DMS153 treated with DMSO at 0.1 percent for 48 hours (cell line): ENCODE results near the gene AKR1E2.

ENCODE experiments used
- DNase-seq: peaks from one replicate; lab custom pipeline; 2025; ENCODE audit not compliant: unreplicated experiment; lab: John Stamatoyannopoulos, UW

The AKR1E2 gene

GRCh38 chr10:4825868-4826791 lies at the start of gene AKR1E2:
Gene AKR1E2 (plus strand): TSS chr10:4826207. CDS start chr10:4826325, 118 bp downstream.
- DNase-seq, result no peak

DNA sequence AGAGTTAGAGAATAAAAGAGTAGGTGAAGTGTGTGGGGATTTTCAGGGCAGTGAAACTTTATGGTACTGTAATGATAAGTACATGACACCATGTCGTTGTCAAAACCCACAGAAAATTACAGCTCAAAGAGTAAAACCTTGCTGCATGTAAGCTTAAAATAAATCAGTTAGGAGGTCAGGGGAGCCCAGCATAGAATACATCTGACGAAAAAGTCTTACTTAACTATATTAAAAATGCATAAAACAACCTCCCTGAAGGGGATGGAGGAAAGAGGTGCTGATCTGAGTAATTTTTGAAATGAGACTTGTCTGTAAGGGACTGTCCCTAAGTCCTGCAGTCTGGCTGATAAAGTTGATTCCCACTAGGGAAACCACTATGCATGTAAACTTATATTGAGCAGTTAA lies 49.8 kb upstream of the AKR1E2 start:
- DNase-seq, result no peak

- DNase-seq, result no peak
Measured at GRCh38 chr10:4778761-4779160, 47.2 kb upstream of the AKR1E2 start.

GRCh38 chr10:4780091-4780490 lies 45.9 kb upstream of the AKR1E2 start:
- no peak for DNase-seq

GRCh38 chr10:4780782-4781181 lies 45.2 kb upstream of the AKR1E2 start:
- DNase-seq, result no peak

GRCh38 chr10:4781955-4782354 lies 44.1 kb upstream of the AKR1E2 start:
- DNase-seq, result no peak

DNA sequence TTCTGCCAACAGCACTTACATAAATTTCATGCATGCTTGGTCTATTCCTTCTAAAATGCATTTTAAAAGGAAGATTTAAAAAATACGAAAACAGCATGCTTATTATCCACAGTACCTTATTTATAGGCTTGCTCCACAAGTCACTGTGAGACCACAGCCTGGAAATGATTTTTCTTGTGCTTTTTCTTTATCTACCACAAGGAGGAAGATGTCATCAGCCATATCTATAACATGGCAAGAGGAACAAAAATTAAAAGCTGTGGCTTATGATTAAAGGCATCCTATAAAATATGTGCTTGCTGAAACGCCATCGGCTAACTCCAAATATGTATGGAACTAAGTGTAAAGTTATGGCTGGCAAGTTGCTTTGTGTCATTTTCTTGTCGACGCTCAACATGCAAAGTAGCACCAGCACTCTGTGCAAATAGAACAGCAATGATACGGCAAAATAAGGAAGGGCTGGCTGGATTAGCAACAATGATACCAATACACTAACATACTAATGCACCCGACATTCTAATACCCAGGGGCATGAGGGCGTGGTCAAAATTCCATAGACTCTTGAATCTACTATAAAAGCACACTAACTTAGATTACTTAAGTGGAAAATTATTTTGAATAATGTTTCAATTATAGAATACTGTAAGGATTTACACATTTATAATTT lies 41.2 kb upstream of the AKR1E2 start:
- no peak for DNase-seq

GRCh38 chr10:4786043-4786839 lies 39.8 kb upstream of the AKR1E2 start:
- no peak for DNase-seq

DNA sequence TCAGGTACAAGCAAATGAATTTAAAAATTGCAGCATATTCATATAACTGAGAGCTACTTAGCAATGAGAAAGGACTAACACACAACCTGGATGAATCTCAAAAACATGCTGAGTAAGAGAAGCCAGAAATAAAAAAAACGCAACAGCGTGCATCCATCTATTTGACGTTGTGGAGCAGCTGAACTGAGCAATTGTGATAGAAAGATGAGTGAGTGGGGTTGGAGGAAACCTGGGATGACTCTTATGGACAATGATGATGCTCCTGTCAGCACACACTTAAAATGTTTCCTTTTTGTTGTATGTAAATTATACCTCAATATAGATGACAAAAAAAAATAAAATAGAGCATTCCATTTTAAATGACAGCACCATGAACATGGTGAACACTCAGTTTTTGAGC lies 36.0 kb upstream of the AKR1E2 start:
- no peak for DNase-seq

DNA sequence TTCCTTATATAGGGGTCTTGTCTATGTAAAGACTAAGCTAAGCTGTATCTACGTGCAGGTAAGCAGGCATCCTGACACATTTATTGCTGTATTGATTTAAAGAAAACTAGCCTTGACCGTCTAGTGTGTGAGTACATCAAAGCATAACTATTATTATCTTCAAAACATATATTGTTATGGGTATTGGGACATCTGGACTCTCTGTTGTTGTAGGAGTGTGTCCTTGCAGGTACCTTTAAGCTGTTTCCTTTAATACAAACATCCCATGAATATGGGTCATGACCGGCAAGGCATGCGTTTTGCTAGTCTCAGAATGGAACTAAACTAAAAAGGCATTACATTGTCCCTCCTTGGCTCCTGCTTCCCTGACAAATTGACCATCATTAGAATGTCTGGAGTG lies 35.1 kb upstream of the AKR1E2 start:
- no peak for DNase-seq

DNA sequence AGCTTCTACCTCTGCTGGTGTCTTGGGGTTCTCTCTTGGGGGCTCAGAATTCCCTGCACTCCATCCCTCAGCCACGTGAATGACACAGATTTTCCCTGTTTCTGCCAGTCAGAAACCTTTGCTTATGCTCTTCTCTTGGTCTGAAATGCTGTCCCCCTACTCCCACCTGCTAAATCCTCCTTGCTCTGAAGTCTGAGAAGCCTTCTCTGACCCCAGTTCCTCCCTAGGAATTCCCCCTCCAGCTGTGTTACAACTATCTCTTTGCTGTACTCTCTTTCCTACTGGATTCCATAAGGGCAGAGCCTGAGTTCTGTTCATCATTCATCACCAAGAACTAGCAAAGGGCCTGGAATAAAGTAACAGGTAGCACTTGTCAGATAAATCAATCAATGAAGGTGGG lies 33.6 kb upstream of the AKR1E2 start:
- no peak for DNase-seq

DNA sequence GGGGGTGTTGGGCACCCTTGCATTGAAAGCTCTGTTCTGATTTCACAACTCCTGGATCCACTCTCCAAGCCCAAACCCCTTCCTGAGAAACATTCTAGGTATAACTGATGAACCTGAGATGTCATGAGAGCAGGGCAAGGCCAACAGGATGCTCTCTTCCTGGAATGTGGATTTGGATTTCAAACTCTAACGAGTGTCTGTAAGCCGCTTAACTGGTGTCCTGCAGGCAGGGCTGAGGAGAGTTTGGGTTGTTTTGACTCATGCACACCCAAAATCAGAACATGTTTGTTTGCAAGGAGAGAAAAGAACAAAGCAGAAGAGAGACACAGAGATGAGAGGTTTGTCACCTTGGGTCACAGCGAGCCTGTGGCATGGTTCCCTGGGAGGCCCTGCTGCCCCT lies 24.6 kb upstream of the AKR1E2 start:
- no peak for DNase-seq

DNA sequence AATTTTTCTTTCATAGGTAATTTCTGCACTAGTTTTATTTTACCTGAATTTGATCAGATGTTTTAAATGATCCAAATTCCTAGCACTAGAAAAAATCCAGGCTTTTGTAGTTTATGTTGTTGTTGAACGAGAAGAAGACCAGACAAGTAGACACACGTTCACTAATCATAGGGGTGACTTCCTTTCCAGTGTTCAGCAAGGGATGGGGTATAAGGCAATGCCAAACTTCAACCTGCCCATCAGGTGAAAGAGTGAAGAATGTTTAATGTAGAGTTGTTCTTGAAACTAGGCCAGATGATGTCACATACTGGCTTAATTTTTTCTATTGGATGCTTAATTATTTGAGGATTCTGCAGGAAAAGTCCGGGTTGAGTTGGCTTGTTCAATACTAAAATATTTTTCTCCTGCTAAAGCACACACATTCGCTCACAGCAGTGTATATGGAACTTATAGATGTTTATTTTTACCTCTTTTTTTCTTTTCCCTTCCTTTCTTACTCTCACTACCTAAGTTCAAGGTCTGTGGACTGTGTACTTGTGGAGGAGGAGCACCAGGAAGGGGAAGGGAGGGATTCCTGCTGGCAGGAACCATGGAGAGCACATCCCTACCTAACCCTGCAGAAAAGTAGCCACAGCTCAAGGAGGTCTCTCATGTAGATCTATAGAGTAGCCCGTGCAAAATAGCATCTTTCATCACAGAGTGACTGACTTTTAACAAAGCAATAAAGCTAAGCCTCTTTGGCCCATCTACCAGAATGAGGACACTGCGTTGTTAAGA lies 23.1 kb upstream of the AKR1E2 start:
- DNase-seq, result no peak

GRCh38 chr10:4803822-4804221 lies 22.2 kb upstream of the AKR1E2 start:
- DNase-seq, result no peak

GRCh38 chr10:4804465-4804864 lies 21.5 kb upstream of the AKR1E2 start:
- no peak for DNase-seq

DNA sequence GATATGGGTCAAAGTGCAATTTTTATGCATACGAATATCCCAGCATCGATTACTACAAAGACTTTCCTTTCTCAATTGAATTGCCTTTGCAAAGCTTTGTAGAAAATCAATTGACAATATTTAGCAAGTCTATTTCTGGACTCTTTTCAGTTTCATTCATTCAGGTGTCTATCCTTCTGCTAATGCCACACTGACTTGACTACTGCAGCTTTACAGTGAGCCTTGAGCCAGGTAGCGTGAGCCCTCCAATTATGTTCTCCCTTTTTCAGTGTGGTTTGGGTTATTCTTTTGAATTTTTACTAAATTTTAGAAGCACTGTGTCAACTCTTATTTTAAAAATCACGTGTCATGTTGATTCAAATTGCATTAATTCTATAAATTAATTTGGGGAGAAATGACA lies 19.5 kb upstream of the AKR1E2 start:
- no peak for DNase-seq

- DNase-seq, result no peak
Measured at GRCh38 chr10:4807761-4808507, 18.1 kb upstream of the AKR1E2 start.

DNA sequence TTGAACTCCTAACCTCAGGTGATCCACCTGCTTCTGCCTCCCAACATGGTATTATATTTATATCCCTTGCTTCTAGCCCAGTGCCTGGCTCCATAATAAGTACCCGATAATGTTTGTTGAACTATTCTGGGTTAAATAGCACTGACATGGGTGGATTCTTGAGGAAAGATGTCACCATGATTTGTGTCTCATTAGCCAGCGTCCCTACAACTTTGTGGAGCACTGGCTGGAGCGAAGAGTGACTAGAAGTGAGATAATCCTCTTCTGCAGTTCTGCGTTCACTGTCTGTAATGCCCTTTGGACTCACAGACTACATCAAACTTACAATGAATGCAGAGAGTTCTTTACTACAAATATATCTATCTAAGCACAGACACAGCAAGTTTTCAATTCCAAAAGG lies 16.9 kb upstream of the AKR1E2 start:
- DNase-seq, result no peak

DNA sequence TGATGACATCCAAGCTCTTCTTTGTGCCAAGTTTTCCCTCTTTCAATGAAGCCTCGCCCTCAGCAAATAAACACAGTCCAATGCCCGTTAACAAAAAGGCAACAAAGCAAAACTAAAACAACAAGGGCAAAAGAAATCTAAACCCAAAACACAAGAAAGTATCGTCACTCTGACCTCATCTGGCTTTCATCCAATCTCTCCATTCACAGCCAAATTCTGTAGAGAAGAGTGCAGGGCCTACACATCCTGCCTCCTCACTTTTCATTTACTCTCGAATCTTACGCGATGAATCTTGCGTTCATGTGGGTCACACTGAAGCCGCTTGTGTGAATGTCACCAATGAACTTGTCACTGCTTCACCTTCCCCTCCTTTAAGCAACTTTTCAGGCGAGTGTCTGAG lies 15.9 kb upstream of the AKR1E2 start:
- no peak for DNase-seq

DNA sequence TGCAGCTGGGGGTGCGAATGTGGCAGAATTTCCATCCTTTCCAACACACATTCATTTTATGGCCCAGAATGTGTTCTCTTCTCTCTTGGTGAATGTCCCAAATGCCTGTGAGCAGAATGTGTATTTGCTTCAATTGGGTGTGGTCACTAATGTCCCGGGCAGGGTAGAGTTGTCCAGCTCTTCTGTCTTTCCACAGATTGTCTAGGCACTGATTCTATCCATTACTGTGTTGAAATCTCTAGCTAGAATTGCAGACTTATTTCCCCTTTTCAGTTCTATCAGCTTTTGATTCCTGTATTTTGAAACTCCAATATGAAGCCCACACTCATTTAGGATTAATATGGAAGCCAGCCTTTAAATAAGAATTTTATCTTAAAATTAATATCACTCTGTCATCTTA lies 14.0 kb upstream of the AKR1E2 start:
- no peak for DNase-seq
